OCI-LY1 (cell line): ENCODE results near the gene MIS18A.

ENCODE experiments used
- H2AFZ ChIP-seq: fragments of 200-600 bp; sonication (generic), shearing (Covaris generic); 2 replicates; pipeline ENCODE4 v1.6.0; 2014; ENCODE audit warnings: antibody characterized with exemption, mild to moderate bottlenecking, low read length
- H3F3A ChIP-seq: fragments of 200-600 bp; sonication (generic), shearing (Covaris generic); 2 replicates; pipeline ENCODE4 v1.6.0; 2014; ENCODE audit warnings: mild to moderate bottlenecking, antibody characterized with exemption, low read length, moderate library complexity; ENCODE audit not compliant: insufficient read depth
- H3K27ac ChIP-seq: fragments of 200-600 bp; sonication (generic); 2 replicates; pipeline ENCODE4 v1.5.1; 2014; ENCODE audit warnings: low read length, mixed run types, mild to moderate bottlenecking, low read depth; ENCODE audit not compliant: poor library complexity, severe bottlenecking
- H3K27me3 ChIP-seq: fragments of 200-600 bp; sonication (generic); 2 replicates; pipeline ENCODE4 v1.6.0; 2014; ENCODE audit warnings: antibody characterized with exemption, mild to moderate bottlenecking, low read length, moderate library complexity; ENCODE audit not compliant: insufficient read depth
- H3K36me3 ChIP-seq: fragments of 200-600 bp; sonication (generic); 2 replicates; pipeline ENCODE4 v1.6.1; 2014; ENCODE audit warnings: mild to moderate bottlenecking, antibody characterized with exemption, low read length, moderate library complexity, mixed read lengths; ENCODE audit not compliant: insufficient read depth
- H3K4me1 ChIP-seq: fragments of 200-600 bp; sonication (generic); 2 replicates; pipeline ENCODE4 v1.5.1; 2014; ENCODE audit warnings: mild to moderate bottlenecking, low read length, moderate library complexity; ENCODE audit not compliant: insufficient read depth, severe bottlenecking
- H3K4me2 ChIP-seq: fragments of 200-600 bp; sonication (generic), shearing (Covaris generic); 2 replicates; pipeline ENCODE4 v1.6.1; 2014; ENCODE audit warnings: low read length
- H3K4me3 ChIP-seq: fragments of 200-600 bp; sonication (generic); 2 replicates; pipeline ENCODE4 v1.5.1; 2014; ENCODE audit warnings: low read length, low read depth, mild to moderate bottlenecking, mixed read lengths; ENCODE audit not compliant: poor library complexity, severe bottlenecking
- H3K79me2 ChIP-seq: fragments of 200-600 bp; shearing (Covaris generic); 2 replicates; pipeline ENCODE4 v1.6.1; 2016; ENCODE audit warnings: mixed run types, low read length, mixed read lengths; ENCODE audit not compliant: insufficient read depth
- H3K9ac ChIP-seq: fragments of 200-600 bp; sonication (generic), shearing (Covaris generic); 2 replicates; pipeline ENCODE4 v1.6.1; 2014; ENCODE audit warnings: mild to moderate bottlenecking, low read length, mixed read lengths
- H3K9me2 ChIP-seq: fragments of 200-600 bp; sonication (generic), shearing (Covaris generic); 2 replicates; pipeline ENCODE4 v1.6.1; 2014; ENCODE audit warnings: low read depth, mild to moderate bottlenecking, low read length, mixed read lengths
- H3K9me3 ChIP-seq: fragments of 200-600 bp; shearing (Covaris generic); 2 replicates; pipeline ENCODE4 v1.6.1; 2014; ENCODE audit warnings: low read length, mixed read lengths
- H4K20me1 ChIP-seq: fragments of 200-600 bp; sonication (generic), shearing (Covaris generic); 2 replicates; pipeline ENCODE4 v1.6.0; 2016; ENCODE audit warnings: mild to moderate bottlenecking, low read length; ENCODE audit not compliant: insufficient read depth
- EZH2 ChIP-seq: fragments of 200-600 bp; sonication (generic), shearing (Covaris generic); IDR thresholded peaks from 2 replicates; pipeline ENCODE4 v1.8.0; 2017; ENCODE audit warnings: borderline replicate concordance, mixed run types, mild to moderate bottlenecking, antibody characterized with exemption, low read length, moderate library complexity, mixed read lengths
- TF ChIP-seq, protein P1 (sequence below): fragments of 200-600 bp; sonication (generic), shearing (Covaris generic); IDR thresholded peaks from 2 replicates; pipeline ENCODE4 v1.5.1; 2017; ENCODE audit warnings: mild to moderate bottlenecking, antibody characterized with exemption, low read length, moderate library complexity, mixed read lengths

Gene MIS18A

GRCh38 chr21:32298148-32298559 lies 19.3 kb upstream of the MIS18A start:
- H3K79me2 ChIP-seq, result no peaks in the 10 kb centered on the region
- H3K27me3 ChIP-seq, result no peaks in the 10 kb centered on the region
- 0 out of 2 replicates have a peak, but pooled peaks cover 17% of the 10 kb centered on the region for H3K36me3 ChIP-seq
- TF ChIP-seq EZH2, result no peak
- TF ChIP-seq, protein P1, sequence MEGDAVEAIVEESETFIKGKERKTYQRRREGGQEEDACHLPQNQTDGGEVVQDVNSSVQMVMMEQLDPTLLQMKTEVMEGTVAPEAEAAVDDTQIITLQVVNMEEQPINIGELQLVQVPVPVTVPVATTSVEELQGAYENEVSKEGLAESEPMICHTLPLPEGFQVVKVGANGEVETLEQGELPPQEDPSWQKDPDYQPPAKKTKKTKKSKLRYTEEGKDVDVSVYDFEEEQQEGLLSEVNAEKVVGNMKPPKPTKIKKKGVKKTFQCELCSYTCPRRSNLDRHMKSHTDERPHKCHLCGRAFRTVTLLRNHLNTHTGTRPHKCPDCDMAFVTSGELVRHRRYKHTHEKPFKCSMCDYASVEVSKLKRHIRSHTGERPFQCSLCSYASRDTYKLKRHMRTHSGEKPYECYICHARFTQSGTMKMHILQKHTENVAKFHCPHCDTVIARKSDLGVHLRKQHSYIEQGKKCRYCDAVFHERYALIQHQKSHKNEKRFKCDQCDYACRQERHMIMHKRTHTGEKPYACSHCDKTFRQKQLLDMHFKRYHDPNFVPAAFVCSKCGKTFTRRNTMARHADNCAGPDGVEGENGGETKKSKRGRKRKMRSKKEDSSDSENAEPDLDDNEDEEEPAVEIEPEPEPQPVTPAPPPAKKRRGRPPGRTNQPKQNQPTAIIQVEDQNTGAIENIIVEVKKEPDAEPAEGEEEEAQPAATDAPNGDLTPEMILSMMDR, result no peak
- no peaks in the 10 kb centered on the region for H4K20me1 ChIP-seq
- no peaks in the 10 kb centered on the region for H3K4me1 ChIP-seq
- no peaks in the 10 kb centered on the region for H3K9me2 ChIP-seq
- no peak overlapping the region for H2AFZ ChIP-seq
- H3K4me3 ChIP-seq, result no peak overlapping the region
- no peak overlapping the region for H3K4me2 ChIP-seq
- H3K27ac ChIP-seq, result no peak overlapping the region
- no peak overlapping the region for H3K9ac ChIP-seq
- H3K9me3 ChIP-seq, result no peaks in the 10 kb centered on the region
- no peaks in the 10 kb centered on the region for H3F3A ChIP-seq

DNA sequence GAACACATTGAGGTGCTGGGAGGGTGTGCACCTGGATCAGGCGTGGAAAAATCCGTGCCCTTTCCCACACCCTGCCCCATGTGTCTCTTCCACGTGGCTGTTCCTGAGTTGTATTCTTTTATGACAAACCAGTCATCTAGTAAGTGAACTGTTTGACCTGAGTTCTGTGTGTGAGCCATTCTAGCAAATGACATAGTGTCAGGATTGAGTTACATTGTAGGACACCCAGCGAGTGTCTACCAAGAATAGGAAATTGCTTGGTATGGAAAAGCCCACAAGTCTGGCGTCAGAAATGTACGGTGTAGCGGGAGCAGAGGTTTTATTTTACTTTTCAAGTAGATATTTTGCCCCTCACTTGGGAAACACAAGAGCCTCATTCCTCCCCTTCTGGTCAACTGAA lies 18.6 kb upstream of the MIS18A start:
- Histone ChIP-seq H3K36me3 (0 out of 2 replicates have a peak, but pooled peaks cover 14% of the 10 kb centered on the region), H3F3A (no peaks in the 10 kb centered on the region), H3K79me2 (no peaks in the 10 kb centered on the region), H3K27ac (no peak overlapping the region), H3K9me2 (no peaks in the 10 kb centered on the region), H3K4me2 (no peak overlapping the region), H2AFZ (no peak overlapping the region), H3K4me1 (no peaks in the 10 kb centered on the region), H3K9ac (no peak overlapping the region), H3K9me3 (no peaks in the 10 kb centered on the region), H4K20me1 (no peaks in the 10 kb centered on the region), H3K4me3 (no peak overlapping the region), H3K27me3 (no peaks in the 10 kb centered on the region)
- TF ChIP-seq, protein P1, result no peak
- no peak for TF ChIP-seq EZH2

- H3K4me2 ChIP-seq, result no peak overlapping the region
- no peaks in the 10 kb centered on the region for H3K27me3 ChIP-seq
- no peaks in the 10 kb centered on the region for H3K4me1 ChIP-seq
- H3K4me3 ChIP-seq, result no peak overlapping the region
- no peaks in the 10 kb centered on the region for H3K79me2 ChIP-seq
- H3K36me3 ChIP-seq, result no peaks in the 10 kb centered on the region
- H3F3A ChIP-seq, result no peaks in the 10 kb centered on the region
- no peaks in the 10 kb centered on the region for H4K20me1 ChIP-seq
- H3K9me2 ChIP-seq, result no peaks in the 10 kb centered on the region
- H3K9ac ChIP-seq, result no peak overlapping the region
- H3K27ac ChIP-seq, result no peak overlapping the region
- TF ChIP-seq EZH2, result no peak
- TF ChIP-seq, protein P1, result no peak
- H3K9me3 ChIP-seq, result no peaks in the 10 kb centered on the region
- no peak overlapping the region for H2AFZ ChIP-seq
Observed at GRCh38 chr21:32285476-32285875, 6.6 kb upstream of the MIS18A start.
